ENCODE measurements around the gene ADPRHL1.

DNA sequence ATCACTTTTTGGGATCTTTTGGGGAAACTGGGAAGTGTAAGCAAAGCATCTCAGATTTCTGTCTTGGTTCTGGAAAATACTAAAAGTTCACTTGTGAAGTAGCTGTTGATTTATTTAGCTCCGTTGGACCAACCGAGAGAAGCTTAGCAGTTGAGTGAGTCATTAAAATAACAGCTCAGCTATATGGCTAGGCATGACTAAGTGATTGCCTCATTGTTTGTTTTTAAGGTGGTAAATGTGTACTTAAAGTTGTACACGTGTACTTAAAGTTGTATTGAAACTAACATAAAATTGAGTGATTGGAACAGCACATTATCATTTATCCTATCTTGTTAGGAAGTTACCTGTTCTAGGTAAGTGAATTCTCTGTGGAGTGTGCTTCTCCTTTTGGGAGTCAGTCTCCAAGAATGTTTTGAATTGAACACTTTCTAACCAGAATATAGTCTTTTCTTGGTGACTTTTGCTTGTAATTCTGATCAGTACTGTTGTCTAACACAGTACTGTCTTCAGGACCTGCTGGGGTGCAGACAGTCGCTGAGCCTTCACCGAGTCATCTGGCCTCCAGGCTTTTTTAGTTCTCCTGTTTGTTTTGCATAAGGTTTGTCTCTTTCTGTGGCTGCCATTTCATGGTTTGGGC is 40.1 kb upstream of the ADPRHL1 start:
- TF ChIP-seq, protein P1, sequence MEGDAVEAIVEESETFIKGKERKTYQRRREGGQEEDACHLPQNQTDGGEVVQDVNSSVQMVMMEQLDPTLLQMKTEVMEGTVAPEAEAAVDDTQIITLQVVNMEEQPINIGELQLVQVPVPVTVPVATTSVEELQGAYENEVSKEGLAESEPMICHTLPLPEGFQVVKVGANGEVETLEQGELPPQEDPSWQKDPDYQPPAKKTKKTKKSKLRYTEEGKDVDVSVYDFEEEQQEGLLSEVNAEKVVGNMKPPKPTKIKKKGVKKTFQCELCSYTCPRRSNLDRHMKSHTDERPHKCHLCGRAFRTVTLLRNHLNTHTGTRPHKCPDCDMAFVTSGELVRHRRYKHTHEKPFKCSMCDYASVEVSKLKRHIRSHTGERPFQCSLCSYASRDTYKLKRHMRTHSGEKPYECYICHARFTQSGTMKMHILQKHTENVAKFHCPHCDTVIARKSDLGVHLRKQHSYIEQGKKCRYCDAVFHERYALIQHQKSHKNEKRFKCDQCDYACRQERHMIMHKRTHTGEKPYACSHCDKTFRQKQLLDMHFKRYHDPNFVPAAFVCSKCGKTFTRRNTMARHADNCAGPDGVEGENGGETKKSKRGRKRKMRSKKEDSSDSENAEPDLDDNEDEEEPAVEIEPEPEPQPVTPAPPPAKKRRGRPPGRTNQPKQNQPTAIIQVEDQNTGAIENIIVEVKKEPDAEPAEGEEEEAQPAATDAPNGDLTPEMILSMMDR (conservative IDR thresholded peaks at IDR 0.05; ENCODE audit: low read length): no peak
- TF ChIP-seq EZH2phosphoT487 (IDR thresholded peaks at IDR 0.05; ENCODE audit: borderline replicate concordance): no peak

Measured in Loucy (cell line).